ENCODE results near the gene C11orf68.

DNA sequence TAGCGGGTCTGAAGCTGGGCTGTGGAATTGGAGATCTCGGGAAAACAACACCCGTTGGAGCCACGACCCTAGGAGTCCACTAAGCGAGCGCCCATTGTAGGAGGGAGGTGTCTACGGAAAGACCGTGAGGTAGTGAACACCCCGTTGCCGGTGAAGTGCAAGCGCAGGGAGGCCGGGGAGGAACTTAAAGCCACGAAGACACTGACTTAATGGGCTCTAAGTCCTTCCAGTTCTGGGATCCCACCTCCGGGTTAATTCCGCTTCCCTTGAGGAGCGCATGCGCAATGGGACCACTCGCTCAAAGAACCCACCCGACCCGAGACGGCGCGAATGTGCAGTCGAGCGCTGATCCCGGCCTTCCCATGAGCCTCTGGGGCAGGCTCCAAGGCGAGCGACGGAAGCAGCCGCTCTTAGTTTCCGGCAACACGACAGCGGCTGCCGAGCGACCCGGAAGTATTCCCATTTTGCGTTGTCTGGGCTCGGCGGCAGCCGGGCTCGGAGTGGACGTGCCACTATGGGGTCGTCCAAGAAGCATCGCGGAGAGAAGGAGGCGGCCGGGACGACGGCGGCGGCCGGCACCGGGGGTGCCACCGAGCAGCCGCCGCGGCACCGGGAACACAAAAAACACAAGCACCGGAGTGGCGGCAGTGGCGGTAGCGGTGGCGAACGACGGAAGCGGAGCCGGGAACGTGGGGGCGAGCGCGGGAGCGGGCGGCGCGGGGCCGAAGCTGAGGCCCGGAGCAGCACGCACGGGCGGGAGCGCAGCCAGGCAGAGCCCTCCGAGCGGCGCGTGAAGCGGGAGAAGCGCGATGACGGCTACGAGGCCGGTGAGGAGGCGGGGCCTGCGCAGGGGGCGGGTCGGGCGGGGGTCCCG lies 42.6 kb upstream of the C11orf68 start, which contains the start of gene SART1:
- TF ChIP-seq, protein P1, sequence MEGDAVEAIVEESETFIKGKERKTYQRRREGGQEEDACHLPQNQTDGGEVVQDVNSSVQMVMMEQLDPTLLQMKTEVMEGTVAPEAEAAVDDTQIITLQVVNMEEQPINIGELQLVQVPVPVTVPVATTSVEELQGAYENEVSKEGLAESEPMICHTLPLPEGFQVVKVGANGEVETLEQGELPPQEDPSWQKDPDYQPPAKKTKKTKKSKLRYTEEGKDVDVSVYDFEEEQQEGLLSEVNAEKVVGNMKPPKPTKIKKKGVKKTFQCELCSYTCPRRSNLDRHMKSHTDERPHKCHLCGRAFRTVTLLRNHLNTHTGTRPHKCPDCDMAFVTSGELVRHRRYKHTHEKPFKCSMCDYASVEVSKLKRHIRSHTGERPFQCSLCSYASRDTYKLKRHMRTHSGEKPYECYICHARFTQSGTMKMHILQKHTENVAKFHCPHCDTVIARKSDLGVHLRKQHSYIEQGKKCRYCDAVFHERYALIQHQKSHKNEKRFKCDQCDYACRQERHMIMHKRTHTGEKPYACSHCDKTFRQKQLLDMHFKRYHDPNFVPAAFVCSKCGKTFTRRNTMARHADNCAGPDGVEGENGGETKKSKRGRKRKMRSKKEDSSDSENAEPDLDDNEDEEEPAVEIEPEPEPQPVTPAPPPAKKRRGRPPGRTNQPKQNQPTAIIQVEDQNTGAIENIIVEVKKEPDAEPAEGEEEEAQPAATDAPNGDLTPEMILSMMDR (IDR thresholded peaks at IDR 0.05; ENCODE audit: insufficient read depth, low read length) = no peak
- TF ChIP-seq POLR2AphosphoS5 (IDR thresholded peaks at IDR 0.05; ENCODE audit: low read depth) (peak; percentile 60), GABPA (IDR thresholded peaks at IDR 0.05; ENCODE audit: low read depth) (peak; percentile 98), REST (IDR thresholded peaks at IDR 0.05; ENCODE audit: insufficient replicate concordance, low read depth) (peak; percentile 78), SPI1 (IDR thresholded peaks at IDR 0.05; ENCODE audit: borderline replicate concordance, low read depth) (no peak)

Measured in HL-60 (cell line).